HCT116 (cell line): ENCODE measurements around the gene SYNPO. TPM values are rescaled to one million over a fixed set of nuclear protein-coding genes. Genes with fewer than 3 reads are reported as not detected.

Experiments
- ATAC-seq: fragments of 200-7000 bp; cut with Tn5 transposase; 2 replicates; pipeline ENCODE4 v1.9.1; 2020; ENCODE audit warnings: mild to moderate bottlenecking, moderate library complexity
- BruUV-seq: library from RNA; stranded (reverse); fragments of 400-500 nt; replicated peaks from 2 replicates; lab custom pipeline; 2021; lab: Mats Ljungman, UMichigan
- CTCF ChIA-PET: fragments of 300-600 bp; sonication (Branson Sonifier 250); formaldehyde crosslinking; loops from one replicate; lab custom pipeline; 2021; ENCODE audit warnings: antibody characterized with exemption; lab: Charles Lee
- POLR2A ChIA-PET: fragments of 300-600, 350-600 bp; sonication (Branson Sonifier 250); formaldehyde crosslinking; loops from one replicate; lab custom pipeline; 2021; ENCODE audit warnings: antibody characterized with exemption; lab: Charles Lee
- RAD21 ChIA-PET, 2 experiments: fragments of 300-600 bp; sonication (Branson Sonifier 250); formaldehyde crosslinking; loops; one replicate each; lab custom pipeline; 2023; ENCODE audit warnings: low total read pairs in 2 of 2; ENCODE audit not compliant: uncharacterized antibody in 2 of 2, unreplicated experiment in 2 of 2, low non-redundant PET in 1 of 2; lab: Charles Lee
- DNase-seq: peaks from one replicate; pipeline ENCODE4 v3.0.0-alpha.2; 2010; ENCODE audit warnings: low read depth, low spot score
- H2AFZ ChIP-seq: fragments of 200-600 bp; shearing (Covaris generic), sonication (generic); 2 replicates; pipeline ENCODE4 v1.6.1; 2017; ENCODE audit warnings: low read depth, mixed run types, mixed read lengths, antibody characterized with exemption, low read length; ENCODE audit not compliant: poor library complexity, severe bottlenecking
- H3K27ac ChIP-seq: 2 replicates; pipeline ENCODE4 v1.5.1; 2012; ENCODE audit warnings: low read depth, low read length
- H3K27me3 ChIP-seq: fragments of 200-600 bp; sonication (generic); 2 replicates; pipeline ENCODE4 v1.6.1; 2016; ENCODE audit warnings: mixed run types, low read length, mixed read lengths; ENCODE audit not compliant: insufficient read depth
- H3K36me3 ChIP-seq, 2 experiments: fragments of 200-500 bp in 1 of 2; fragments of 200-600 bp in 1 of 2; sonication (Bioruptor generic) in 1 of 2; sonication (generic) in 1 of 2; 2 replicates each; pipeline versions ENCODE4 v1.5.1 to v1.6.1; 2014 to 2016; ENCODE audit warnings: low read length in 2 of 2, inconsistent platforms in 1 of 2, mixed read lengths in 1 of 2, mixed run types in 1 of 2; ENCODE audit not compliant: insufficient read depth in 2 of 2, control insufficient read depth in 1 of 2
- H3K4me1 ChIP-seq, 2 experiments: fragments of 200-600 bp in 1 of 2; sonication (generic) in 1 of 2; 2 replicates each; pipeline versions ENCODE4 v1.5.1 to v1.6.1; 2012 to 2017; ENCODE audit warnings: low read length in 2 of 2, inconsistent platforms in 1 of 2, mild to moderate bottlenecking in 1 of 2, mixed read lengths in 1 of 2, mixed run types in 1 of 2, moderate library complexity in 1 of 2; ENCODE audit not compliant: insufficient read depth in 2 of 2, control insufficient read depth in 1 of 2
- H3K4me2 ChIP-seq: fragments of 200-600 bp; sonication (generic); 2 replicates; pipeline ENCODE4 v1.6.1; 2017; ENCODE audit warnings: mixed run types, low read length, mixed read lengths
- H3K4me3 ChIP-seq, 2 experiments: fragments of 200-600 bp in 1 of 2; sonication (generic) in 1 of 2; replicated peaks in 1 of 2; 2 replicates each; pipeline ENCODE4 v1.5.1; 2011 to 2016; ENCODE audit warnings: low read length in 2 of 2, control low read depth in 1 of 2, low read depth in 1 of 2, mild to moderate bottlenecking in 1 of 2, mixed read lengths in 1 of 2, mixed run types in 1 of 2
- H3K79me2 ChIP-seq: fragments of 200-600 bp; sonication (generic); 2 replicates; pipeline ENCODE4 v1.6.1; 2017; ENCODE audit warnings: mild to moderate bottlenecking, mixed run types, low read length, moderate library complexity, mixed read lengths; ENCODE audit not compliant: insufficient read depth
- H3K9ac ChIP-seq: fragments of 200-600 bp; sonication (generic); 2 replicates; pipeline ENCODE4 v1.6.1; 2016; ENCODE audit warnings: low read length, mixed read lengths
- H3K9me2 ChIP-seq: fragments of 200-600 bp; sonication (generic), shearing (Covaris generic); 2 replicates; pipeline ENCODE4 v1.6.1; 2017; ENCODE audit warnings: mixed run types, mild to moderate bottlenecking, moderate library complexity; ENCODE audit not compliant: insufficient read depth
- H3K9me3 ChIP-seq, 2 experiments: fragments of 200-500 bp in 1 of 2; fragments of 200-600 bp in 1 of 2; sonication (Bioruptor generic) in 1 of 2; sonication (generic) in 1 of 2; 2 replicates each; pipeline ENCODE4 v1.6.1; 2014 to 2017; ENCODE audit warnings: low read length in 2 of 2, mixed read lengths in 2 of 2, inconsistent platforms in 1 of 2, low read depth in 1 of 2, mild to moderate bottlenecking in 1 of 2, mixed run types in 1 of 2, moderate library complexity in 1 of 2; ENCODE audit not compliant: control insufficient read depth in 1 of 2, insufficient read depth in 1 of 2
- H4K20me1 ChIP-seq: fragments of 200-600 bp; sonication (generic), shearing (Covaris generic); 2 replicates; pipeline ENCODE4 v1.6.1; 2017; ENCODE audit warnings: mixed run types, mild to moderate bottlenecking, moderate library complexity; ENCODE audit not compliant: insufficient read depth
- ATF3 ChIP-seq: IDR thresholded peaks from 2 replicates; pipeline ENCODE4 v1.6.1; 2012
- CBX3 ChIP-seq: IDR thresholded peaks from 2 replicates; pipeline ENCODE4 v1.6.1; 2012; ENCODE audit warnings: low read depth
- CTCF ChIP-seq, 3 experiments: fragments of 200-600 bp in 1 of 3; sonication (generic) in 1 of 3; IDR thresholded peaks in 2 of 3; conservative IDR thresholded peaks in 1 of 3; 2 replicates each; pipeline ENCODE4 v1.5.1; 2012 to 2017; ENCODE audit warnings: low read depth in 2 of 3, low read length in 2 of 3, antibody characterized with exemption in 1 of 3, borderline replicate concordance in 1 of 3, control low read depth in 1 of 3, mild to moderate bottlenecking in 1 of 3, mixed read lengths in 1 of 3, mixed run types in 1 of 3, moderate library complexity in 1 of 3; ENCODE audit not compliant: insufficient read depth in 1 of 3
- EZH2 ChIP-seq: fragments of 200-600 bp; sonication (generic); IDR thresholded peaks from 2 replicates; pipeline ENCODE4 v1.6.1; 2017; ENCODE audit warnings: antibody characterized with exemption, mixed run types
- EZH2phosphoT487 ChIP-seq: fragments of 200-600 bp; IDR thresholded peaks from 2 replicates; pipeline ENCODE4 v1.6.1; 2018; ENCODE audit warnings: antibody characterized with exemption, borderline replicate concordance
- FOSL1 ChIP-seq: IDR thresholded peaks from 2 replicates; pipeline ENCODE4 v1.6.1; 2012; ENCODE audit warnings: low read depth
- JUND ChIP-seq: IDR thresholded peaks from 2 replicates; pipeline ENCODE4 v1.6.1; 2012
- POLR2AphosphoS5 ChIP-seq: IDR thresholded peaks from 2 replicates; pipeline ENCODE4 v1.6.1; 2011; ENCODE audit warnings: mild to moderate bottlenecking, low read depth, low read length, moderate library complexity
- RAD21 ChIP-seq: IDR thresholded peaks from 2 replicates; pipeline ENCODE4 v1.6.1; 2012; ENCODE audit warnings: low read depth, mild to moderate bottlenecking
- SIN3A ChIP-seq: IDR thresholded peaks from 2 replicates; pipeline ENCODE4 v1.6.1; 2012; ENCODE audit warnings: low read depth
- SP1 ChIP-seq: IDR thresholded peaks from 2 replicates; pipeline ENCODE4 v1.6.1; 2012; ENCODE audit warnings: low read depth
- TCF7L2 ChIP-seq: IDR thresholded peaks from 2 replicates; pipeline ENCODE4 v1.7.0; 2011; ENCODE audit warnings: borderline replicate concordance, inconsistent platforms; ENCODE audit not compliant: insufficient read depth, insufficient read length; ENCODE audit errors: extremely low read depth
- YY1 ChIP-seq: IDR thresholded peaks from 2 replicates; pipeline ENCODE4 v1.6.1; 2011; ENCODE audit warnings: low read length, low read depth, moderate library complexity, mild to moderate bottlenecking; ENCODE audit not compliant: insufficient replicate concordance; ENCODE audit errors: extremely low read depth
- ZBTB33 ChIP-seq: IDR thresholded peaks from 2 replicates; pipeline ENCODE4 v1.6.1; 2011; ENCODE audit warnings: mild to moderate bottlenecking, low read length, moderate library complexity; ENCODE audit not compliant: insufficient replicate concordance; ENCODE audit errors: extremely low read depth
- ZFX ChIP-seq: fragments of 450-650 bp; IDR thresholded peaks from 2 replicates; pipeline ENCODE4 v1.6.1; 2017
- ZNF274 ChIP-seq: fragments of 200-500 bp; sonication (Bioruptor generic); IDR thresholded peaks from 2 replicates; pipeline ENCODE4 v1.6.1; 2014; ENCODE audit warnings: mild to moderate bottlenecking, low read depth, low read length, inconsistent platforms
- intact Hi-C: fragments of 100-400 bp; cut with micrococcal nuclease; formaldehyde crosslinking; loops from 2 replicates; pipeline ENCODE4 v1.10.0; 2022
- total RNA-seq: library from RNA; stranded (reverse); gene quantifications from one replicate; pipeline ENCODE4 v1.2.1, GENCODE V29; 2021; ENCODE audit not compliant: unreplicated experiment

SYNPO gene
- total RNA-seq, 1 experiment from 2014 or later = 8.2 TPM

GRCh38 chr5:150638488-150639376 lies 1.7 kb upstream of the SYNPO start:
- Histone ChIP-seq H3K9me3 (no peaks in the 10 kb centered on the region), H3K9ac (no peak overlapping the region), H2AFZ (no peak overlapping the region), H3K79me2 (no peaks in the 10 kb centered on the region), H3K4me1 (peaks cover 61 to 80% of the 10 kb centered on the region in 2 experiments), H3K4me2 (peak overlapping the region; percentile 73; the same call in 1 of the 2 replicates), H3K4me3 (no peak overlapping the region), H3K27ac (no peak overlapping the region), H4K20me1 (no peaks in the 10 kb centered on the region), H3K9me2 (no peaks in the 10 kb centered on the region), H3K36me3 (no peaks in the 10 kb centered on the region), H3K27me3 (no peaks in the 10 kb centered on the region)
- POLR2A ChIA-PET = no interaction called here
- no peak for ATAC-seq
- no peak for DNase-seq
- CTCF ChIA-PET = no interaction called here
- RAD21 ChIA-PET = no interaction called here
- BruUV-seq = no TSS peak
- intact Hi-C loops = no loop called here
- TF ChIP-seq EZH2 = no peak
- TF ChIP-seq ZFX = no peak
- TF ChIP-seq ZBTB33 = no peak
- TF ChIP-seq POLR2AphosphoS5 = no peak
- no peak for TF ChIP-seq JUND

- Histone ChIP-seq H3K4me1 (peaks cover 66 to 86% of the 10 kb centered on the region in 2 experiments), H3K9me2 (no peaks in the 10 kb centered on the region), H3K27ac (no peak overlapping the region), H4K20me1 (no peaks in the 10 kb centered on the region), H3K27me3 (no peaks in the 10 kb centered on the region), H3K79me2 (no peaks in the 10 kb centered on the region), H2AFZ (no peak overlapping the region), H3K36me3 (no peaks in the 10 kb centered on the region), H3K9ac (no peak overlapping the region), H3K4me2 (no peak overlapping the region; the same call in 1 of the 2 replicates), H3K9me3 (no peaks in the 10 kb centered on the region), H3K4me3 (no peak overlapping the region)
- ATAC-seq (no peak), DNase-seq (no peak)
- TF ChIP-seq ATF3 (no peak), RAD21 (no peak), ZFX (no peak), CTCF (IDR thresholded peaks at IDR 0.05 in 2 of 3, conservative IDR thresholded peaks at IDR 0.05 in 1 of 3; ENCODE audit: borderline replicate concordance in 1 of 3, insufficient read depth in 1 of 3, low read depth in 2 of 3, low read length in 2 of 3) (no peak), POLR2AphosphoS5 (no peak), ZNF274 (no peak), TCF7L2 (no peak), EZH2phosphoT487 (no peak), CBX3 (no peak), FOSL1 (no peak), SIN3A (no peak), YY1 (no peak), SP1 (no peak), JUND (no peak)
- ChIA-PET POLR2A (no interaction called here), RAD21 (no interaction called here), CTCF (interaction anchor here (1.3 kb wide), 1 partner anchor 18 kb away, joined by 4 read pairs; no protein-coding TSS in a partner anchor)
- no TSS peak for BruUV-seq
- intact Hi-C loops = no loop called here
These were observed 1.1 kb upstream of the SYNPO start for GRCh38 chr5:150639377-150639692.
